Endothelial cell of hepatic sinusoid (primary cell): ENCODE results near the gene RAB3D.
"Not testable (repeated sequence)": the region's sequence is repeated elsewhere in the genome, so short reads cannot be mapped to it uniquely, and the experiment has no call there.

ENCODE experiments used
- in situ Hi-C: cut with HindIII; loops from 2 replicates; pipeline ENCODE4 v1.10.0; 2017; ENCODE audit warnings: low sequenced_read_pairs

The RAB3D gene

DNA sequence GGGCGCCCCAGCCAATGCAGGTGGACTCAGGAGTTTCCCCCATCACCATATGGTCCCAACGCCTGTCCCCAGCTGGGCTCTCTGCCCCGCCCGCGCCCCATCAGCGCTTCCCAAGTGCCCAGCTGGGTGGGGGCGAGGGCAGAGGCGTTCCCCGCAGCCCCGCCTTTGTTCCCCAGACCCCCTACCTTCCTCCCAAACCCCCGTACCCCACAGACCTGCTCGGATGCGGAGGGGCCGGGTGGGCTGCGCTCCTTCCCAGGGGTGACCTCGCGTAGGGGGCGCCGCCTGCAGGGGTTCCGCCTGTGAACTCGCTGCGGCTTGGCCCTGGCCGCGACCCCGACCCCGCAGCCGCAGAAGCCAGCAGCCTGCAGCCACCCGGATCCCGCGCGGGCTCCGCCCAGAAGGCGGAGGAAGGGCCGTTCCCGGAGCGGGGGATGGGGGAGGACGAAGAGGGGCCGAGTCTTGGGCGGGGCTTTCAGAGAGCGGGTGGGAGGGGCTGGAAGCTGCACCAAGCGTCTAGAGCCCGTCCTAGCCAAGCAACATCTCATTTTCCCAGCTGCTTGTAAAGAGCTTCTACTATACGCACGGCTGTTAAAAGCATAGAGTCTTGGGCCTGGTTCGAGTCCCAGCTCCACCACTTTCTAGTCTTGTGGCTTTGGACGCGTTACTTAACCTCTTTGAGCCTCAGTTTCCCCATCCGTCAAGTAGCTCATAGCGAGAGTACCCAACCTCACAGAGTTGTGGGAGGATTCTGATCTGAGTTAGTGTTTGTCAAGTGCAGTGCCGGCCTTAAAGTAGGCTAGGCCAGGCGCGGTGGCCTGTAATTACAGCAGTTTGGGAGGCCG lies at the start of gene RAB3D:
Gene RAB3D, minus strand, starts transcription at position 404 of the 845 bp plus-strand sequence. CDS start 2,258 bp downstream, outside the sequence.
- in situ Hi-C loops = no loop called here

DNA sequence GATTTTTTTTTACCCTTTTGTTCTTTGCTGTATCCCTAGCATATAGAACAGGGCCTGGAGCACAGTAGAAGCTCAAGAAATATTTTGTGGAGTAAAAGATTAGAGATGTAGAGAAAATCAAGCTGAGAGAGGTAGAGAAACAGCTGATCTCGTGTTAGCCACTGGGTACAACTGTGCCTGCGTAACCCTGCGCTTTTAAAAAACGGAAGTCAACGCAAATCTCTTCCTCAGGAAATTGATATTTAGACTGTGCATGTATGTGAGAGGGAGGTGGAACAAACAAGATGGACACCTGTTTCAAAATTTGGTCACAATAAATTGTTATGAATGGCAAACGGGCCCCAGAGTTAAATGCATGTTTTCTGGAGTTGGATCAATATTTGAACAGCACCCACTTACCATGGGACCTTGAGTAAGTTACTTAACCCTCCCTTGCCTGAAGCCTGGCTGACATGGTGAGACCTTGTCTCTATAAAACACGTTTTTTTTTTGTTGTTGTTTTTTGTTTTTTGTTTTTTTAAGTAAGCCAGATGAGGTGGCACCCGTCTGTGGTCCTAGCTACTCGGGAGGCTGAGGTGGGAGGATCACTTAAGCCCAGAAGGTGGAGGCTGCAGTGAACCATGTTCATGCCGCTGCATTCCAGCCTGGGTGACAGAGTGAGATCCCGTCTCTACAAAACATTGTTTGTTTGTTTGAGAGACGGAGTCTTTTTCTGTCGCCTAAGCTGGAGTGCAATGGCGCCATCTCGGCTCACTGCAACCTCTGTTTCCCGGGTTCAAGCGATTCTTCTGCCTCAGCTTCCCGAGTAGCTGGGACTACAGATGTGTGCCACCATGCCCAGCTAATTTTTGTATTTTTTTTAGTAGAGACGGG lies 47.9 kb upstream of the RAB3D start:
- in situ Hi-C loops = no loop called here

DNA sequence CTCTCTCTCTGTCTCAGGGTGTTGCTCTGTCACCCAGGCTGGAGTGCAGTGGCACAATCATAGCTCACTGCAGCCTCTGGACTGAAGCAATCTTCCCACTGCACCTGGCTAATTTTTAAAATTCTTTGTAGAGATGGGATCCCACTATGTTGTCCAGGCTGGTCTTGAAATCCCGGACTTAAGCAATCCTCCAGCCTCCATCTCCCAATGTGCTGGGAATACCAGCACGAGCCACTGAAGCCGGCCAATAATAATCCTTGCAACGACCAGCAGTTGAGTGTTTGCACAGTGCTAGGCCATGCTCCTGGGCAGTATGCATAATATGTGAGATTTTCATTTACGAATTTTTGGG lies 45.3 kb upstream of the RAB3D start:
- in situ Hi-C loops = no loop called here

GRCh38 chr19:11383706-11384048 lies 44.2 kb upstream of the RAB3D start:
- in situ Hi-C loops = no loop called here

- in situ Hi-C loops = no loop called here
These were observed 43.6 kb upstream of the RAB3D start for GRCh38 chr19:11382898-11383705.

GRCh38 chr19:11380653-11381537 lies 41.4 kb upstream of the RAB3D start:
- in situ Hi-C loops = no loop called here

DNA sequence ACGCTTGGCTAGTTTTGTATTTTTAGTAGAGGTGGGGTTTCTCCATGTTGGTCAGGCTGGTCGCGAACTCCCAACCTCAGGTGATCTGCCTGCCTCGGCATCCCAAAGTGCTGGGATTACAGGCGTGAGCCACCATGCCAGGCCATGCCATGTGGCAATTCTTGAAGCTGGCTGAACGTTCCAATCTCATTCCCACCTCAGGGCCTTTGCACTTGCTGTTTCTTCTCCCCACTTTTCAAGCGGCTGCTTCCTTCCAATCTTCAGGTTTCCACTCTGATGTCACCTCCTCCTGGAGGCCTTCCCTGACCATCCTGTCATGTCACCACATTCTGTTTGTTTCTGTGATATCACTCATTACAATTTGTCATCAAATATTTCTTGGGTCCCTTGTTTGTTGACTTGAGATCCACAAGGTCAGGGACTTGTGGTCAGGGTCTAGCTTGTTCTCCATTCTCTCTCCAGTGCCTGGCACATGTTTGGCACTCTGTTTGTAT lies 40.4 kb upstream of the RAB3D start:
- in situ Hi-C loops = no loop called here

GRCh38 chr19:11379269-11379845 lies 39.9 kb upstream of the RAB3D start:
- in situ Hi-C loops = not testable (repeated sequence)

- in situ Hi-C loops = no loop called here
These were observed 39.1 kb upstream of the RAB3D start for GRCh38 chr19:11378319-11379189.

DNA sequence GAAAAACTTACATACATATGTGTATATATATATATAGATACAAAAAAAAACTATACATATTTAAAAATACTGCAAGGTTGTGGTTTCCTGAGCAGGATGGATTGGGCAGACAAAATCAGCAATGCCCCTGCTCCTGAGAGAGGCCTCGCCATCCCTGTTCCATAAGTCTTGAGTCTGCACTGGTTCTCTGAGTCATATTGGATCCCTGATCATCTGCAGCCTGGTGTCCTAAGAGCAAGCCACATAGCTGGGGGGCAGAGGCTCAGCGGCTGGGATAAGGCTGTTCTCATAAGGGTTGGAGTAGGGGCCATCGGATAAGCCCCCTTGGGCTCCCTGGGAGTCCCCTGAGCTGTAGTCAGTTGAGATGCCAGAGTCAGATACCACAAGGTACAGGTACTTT lies 38.3 kb upstream of the RAB3D start:
- in situ Hi-C loops = no loop called here

DNA sequence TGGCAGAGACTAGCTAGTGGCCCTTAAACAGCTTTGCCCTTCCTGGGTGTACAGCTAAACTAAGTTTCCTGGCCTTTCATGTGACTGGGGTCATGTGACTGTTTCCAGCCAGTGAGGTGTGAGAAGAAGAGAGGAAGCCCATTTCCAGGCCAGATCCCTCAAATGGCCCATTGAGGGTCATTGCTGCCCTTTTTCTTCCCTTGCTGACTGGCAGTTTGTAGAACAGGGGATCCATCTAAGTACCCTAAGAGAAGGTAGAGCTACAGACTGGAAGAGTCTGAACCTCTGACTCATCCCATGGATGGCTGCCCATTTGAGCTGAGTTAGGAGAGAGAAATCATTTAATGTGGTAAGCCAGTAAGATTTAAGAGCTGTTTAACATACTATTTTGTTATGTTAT lies 37.8 kb upstream of the RAB3D start:
- in situ Hi-C loops = no loop called here

DNA sequence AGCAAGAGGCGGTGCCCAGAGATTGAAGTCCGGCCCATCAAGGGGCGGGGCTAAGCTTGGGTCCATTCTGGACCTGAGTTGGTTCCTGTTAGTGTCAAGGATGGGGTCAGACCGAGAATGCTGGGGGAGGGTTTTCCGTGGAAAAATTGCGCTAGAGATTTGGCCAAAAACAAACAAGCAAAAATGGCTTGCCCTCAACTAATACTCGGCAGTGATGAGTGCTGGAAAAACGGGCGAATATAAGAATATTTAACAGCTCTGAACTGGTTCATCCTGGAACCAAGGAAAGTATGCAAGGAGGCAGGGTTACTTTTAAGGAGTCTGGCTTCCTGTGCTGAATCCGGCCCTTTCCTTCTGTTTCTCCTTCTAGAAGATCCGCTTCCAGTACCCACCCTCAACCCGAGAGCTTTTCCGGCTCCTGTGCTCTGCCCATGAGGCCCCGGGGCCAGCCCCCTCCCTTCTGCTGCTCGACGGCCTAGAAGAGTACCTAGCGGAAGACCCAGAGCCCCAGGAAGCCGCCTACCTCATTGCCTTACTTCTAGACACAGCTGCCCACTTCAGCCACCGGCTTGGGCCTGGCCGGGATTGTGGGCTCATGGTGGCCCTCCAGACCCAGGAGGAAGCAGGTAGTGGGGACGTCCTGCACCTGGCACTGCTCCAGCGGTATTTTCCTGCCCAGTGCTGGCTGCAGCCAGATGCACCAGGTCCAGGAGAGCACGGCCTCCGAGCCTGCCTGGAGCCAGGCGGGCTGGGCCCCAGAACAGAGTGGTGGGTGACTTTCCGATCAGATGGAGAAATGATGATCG lies 35.9 kb upstream of the RAB3D start:
- in situ Hi-C loops = no loop called here

GRCh38 chr19:11374433-11375142 lies 35.1 kb upstream of the RAB3D start, which contains the start of gene SWSAP1:
TSS of gene SWSAP1 (plus strand) at chr19:11374666. CDS start at chr19:11374681, 15 bp downstream.
- in situ Hi-C loops = no loop called here

- in situ Hi-C loops = no loop called here
These were observed 34.5 kb upstream of the RAB3D start for GRCh38 chr19:11373885-11374432.

DNA sequence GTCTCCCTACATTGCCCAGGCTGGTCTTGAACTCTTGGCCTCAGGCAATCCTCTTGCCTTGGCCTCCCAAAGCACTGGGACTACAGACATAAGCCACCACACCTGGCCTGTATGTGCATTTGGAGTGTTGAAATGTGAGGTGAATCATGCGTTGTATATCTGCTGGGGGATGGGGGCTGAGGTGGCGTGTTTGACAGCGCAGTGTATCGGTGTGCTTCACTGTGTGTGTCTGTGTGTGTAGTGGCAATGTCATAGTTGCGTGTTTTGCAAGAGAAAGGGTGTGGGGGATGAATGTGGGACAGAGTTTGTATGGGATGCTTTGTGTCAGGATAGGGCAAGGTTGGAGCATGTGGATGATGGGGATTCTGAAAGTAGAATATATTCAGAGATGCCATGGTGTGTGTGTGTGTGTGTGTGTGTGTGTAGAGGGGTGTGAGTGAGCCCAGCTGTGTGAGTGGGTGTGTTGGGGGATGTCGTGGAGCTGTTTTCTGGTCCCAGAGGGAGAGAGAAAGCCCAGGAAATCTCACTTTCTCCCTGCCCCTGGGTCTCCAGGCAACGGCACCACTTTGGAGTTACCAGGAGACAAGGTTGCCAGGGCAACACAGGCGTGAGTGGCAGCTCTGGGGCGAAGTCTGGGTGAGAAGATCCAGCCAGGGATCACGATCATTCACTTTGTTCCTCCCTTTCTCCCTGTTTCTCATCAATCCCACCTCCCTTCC lies 33.9 kb upstream of the RAB3D start:
- in situ Hi-C loops = no loop called here

GRCh38 chr19:11370744-11371143 lies 31.3 kb upstream of the RAB3D start:
- in situ Hi-C loops = no loop called here
